CD4-positive, alpha-beta T cell treated with Interleukin-6 for 4 hours (primary cell): ENCODE data around the gene IL10RA.

ENCODE experiments used
- DNase-seq: peaks from one replicate; pipeline ENCODE4 v3.0.0-alpha.2; 2020; ENCODE audit warnings: mixed read lengths

IL10RA gene

GRCh38 chr11:118048472-118049370 lies 62.5 kb downstream of the IL10RA start:
- DNase-seq, result peak; percentile 21

GRCh38 chr11:118049771-118050170 lies 63.6 kb downstream of the IL10RA start:
- DNase-seq, result no peak

- DNase-seq, result no peak
These were observed 64.2 kb downstream of the IL10RA start for GRCh38 chr11:118050208-118050891.
